Measurements from ENCODE around the gene IGSF21. TPM values are rescaled to one million over a fixed set of nuclear protein-coding genes. Genes with fewer than 3 reads are reported as not detected.

IGSF21 gene
- total and polyA plus RNA-seq, 7 experiments from 2014 or later: not detected

DNA sequence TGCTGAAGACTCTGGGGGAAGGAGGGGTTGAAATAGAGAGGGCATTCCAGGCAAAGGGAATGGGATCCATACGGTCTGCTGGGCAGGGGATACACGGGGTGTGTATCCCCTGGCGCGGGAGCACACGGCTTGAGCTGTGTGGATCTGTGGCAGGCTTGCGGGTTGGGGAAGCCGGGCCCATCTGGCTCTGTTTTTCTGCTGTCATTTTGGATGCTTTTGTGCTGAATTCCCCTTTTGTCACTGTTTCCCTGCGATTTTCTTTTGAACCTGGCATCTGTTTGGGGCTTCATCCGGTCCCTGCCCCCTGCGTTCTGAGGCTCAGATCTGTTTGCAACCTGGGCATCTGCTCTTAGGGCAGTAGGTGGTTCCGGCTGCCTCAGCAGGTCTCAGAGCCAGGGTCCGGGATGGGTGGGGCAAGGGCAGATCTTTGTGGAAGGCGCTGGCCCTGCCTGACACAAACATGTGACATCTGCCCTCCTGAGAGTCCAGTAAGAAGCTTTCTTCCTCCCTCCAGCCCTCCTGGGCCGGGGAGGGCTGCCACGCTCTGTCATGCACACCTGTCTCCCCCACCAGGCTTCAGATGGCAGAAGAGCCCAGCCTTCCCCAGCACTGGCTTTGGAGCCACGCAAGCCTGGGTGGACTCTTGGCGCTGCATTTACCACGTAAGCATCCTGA, 84.0 kb downstream of the IGSF21 start:
- intact Hi-C loops (cut with micrococcal nuclease): no loop called here
- Histone ChIP-seq H3K4me3 (ENCODE audit: low read length) (no peak overlapping the region), H3K36me3 (ENCODE audit: control insufficient read depth in 2 of 3, insufficient read depth in 3 of 3, low read length in 3 of 3) (no peaks in the 10 kb centered on the region), H3K4me1 (ENCODE audit: control insufficient read depth in 2 of 2, insufficient read depth in 2 of 2, low read length in 2 of 2) (no peaks in the 10 kb centered on the region), H3K9me3 (ENCODE audit: control insufficient read depth in 2 of 3, low read length in 3 of 3) (no peaks in the 10 kb centered on the region), H3K27me3 (ENCODE audit: control insufficient read depth in 2 of 2, insufficient read depth in 2 of 2, low read length in 2 of 2) (no peaks in the 10 kb centered on the region), H3K27ac (ENCODE audit: low read depth, low read length) (no peak overlapping the region)
- ChIA-PET POLR2A (no interaction called here), CTCF (no interaction called here)
- DNase-seq (no peak), ATAC-seq (no peak)
- Mint-ChIP-seq H3K9me3 (peaks cover 0 to 2% (median 0%) of the 10 kb centered on the region in 11 donors), H3K27ac (no peak overlapping the region), H3K27me3 (peaks cover 10 to 44% (median 32%) of the 10 kb centered on the region in 5 donors), H3K36me3 (peaks cover 0 to 4% (median 0%) of the 10 kb centered on the region in 5 donors), H3K4me3 (no peak overlapping the region), H3K4me1 (peaks cover 0 to 3% (median 0%) of the 10 kb centered on the region in 7 donors)

DNA sequence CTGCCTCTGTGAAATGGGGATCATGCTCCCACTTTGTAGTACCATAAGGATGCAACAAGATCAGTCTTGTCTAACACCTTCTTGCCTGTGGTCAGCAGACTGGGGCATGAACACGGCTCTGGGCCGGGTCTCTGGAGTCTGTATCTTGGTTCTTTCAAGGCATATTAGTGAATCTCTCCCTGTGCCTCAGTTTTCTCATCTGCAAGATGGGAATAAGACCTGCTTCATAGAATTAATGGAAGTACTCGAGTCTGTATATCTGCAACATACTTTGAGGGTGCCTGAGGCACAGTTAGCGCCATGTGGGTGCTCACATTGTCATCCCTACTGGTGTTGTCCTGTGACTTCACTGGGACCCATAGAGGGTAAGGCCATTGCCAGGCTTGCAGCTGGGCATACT, 84.6 kb downstream of the IGSF21 start:
- H3K4me3 ChIP-seq (ENCODE audit: low read length): no peak overlapping the region
- no peaks in the 10 kb centered on the region for H3K4me1 ChIP-seq (ENCODE audit: control insufficient read depth in 2 of 2, insufficient read depth in 2 of 2, low read length in 2 of 2)
- Mint-ChIP-seq H3K4me1 (peaks cover 0 to 3% (median 0%) of the 10 kb centered on the region in 7 donors), H3K9me3 (peaks cover 0 to 2% (median 0%) of the 10 kb centered on the region in 11 donors), H3K27me3 (peaks cover 11 to 43% (median 30%) of the 10 kb centered on the region in 5 donors), H3K4me3 (no peak overlapping the region), H3K27ac (no peak overlapping the region), H3K36me3 (peaks cover 0 to 4% (median 0%) of the 10 kb centered on the region in 5 donors)
- intact Hi-C loops (cut with micrococcal nuclease): no loop called here
- H3K27me3 ChIP-seq (ENCODE audit: control insufficient read depth in 2 of 2, insufficient read depth in 2 of 2, low read length in 2 of 2): no peaks in the 10 kb centered on the region
- DNase-seq: no peak
- H3K27ac ChIP-seq (ENCODE audit: low read depth, low read length): no peak overlapping the region
- ChIA-PET POLR2A (no interaction called here), CTCF (no interaction called here)
- H3K9me3 ChIP-seq (ENCODE audit: control insufficient read depth in 2 of 3, low read length in 3 of 3): no peaks in the 10 kb centered on the region
- no peaks in the 10 kb centered on the region for H3K36me3 ChIP-seq (ENCODE audit: control insufficient read depth in 2 of 3, insufficient read depth in 3 of 3, low read length in 3 of 3)
- no peak for ATAC-seq

DNA sequence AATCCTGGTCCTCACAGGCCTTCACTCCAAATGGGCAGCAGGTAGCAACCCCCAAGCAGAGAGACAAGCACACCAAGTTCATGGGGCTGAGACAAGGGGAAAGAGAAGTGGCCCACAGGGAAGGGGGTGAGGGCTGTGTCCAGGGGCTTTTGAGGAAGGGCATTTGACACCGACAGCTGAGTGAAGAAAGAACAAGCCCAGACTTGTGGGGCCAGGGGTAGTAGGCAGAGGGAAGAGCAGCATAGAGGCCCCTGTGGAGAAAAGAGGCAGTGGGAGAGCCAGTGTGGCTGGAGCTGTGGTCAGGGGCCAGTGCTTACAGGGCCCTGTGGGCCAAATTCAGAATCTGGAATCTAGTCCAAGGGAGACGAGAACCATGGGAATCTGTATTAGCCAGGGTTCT, 85.4 kb downstream of the IGSF21 start:
- Mint-ChIP-seq H3K4me3 (no peak overlapping the region), H3K4me1 (peaks cover 0 to 3% (median 0%) of the 10 kb centered on the region in 7 donors), H3K27me3 (peaks cover 11 to 45% (median 30%) of the 10 kb centered on the region in 5 donors), H3K27ac (no peak overlapping the region), H3K36me3 (peaks cover 0 to 4% (median 0%) of the 10 kb centered on the region in 5 donors), H3K9me3 (peaks cover 0 to 2% (median 0%) of the 10 kb centered on the region in 11 donors)
- no peak for DNase-seq
- intact Hi-C loops (cut with micrococcal nuclease): no loop called here
- POLR2A ChIA-PET: no interaction called here
- Histone ChIP-seq H3K4me1 (ENCODE audit: control insufficient read depth in 2 of 2, insufficient read depth in 2 of 2, low read length in 2 of 2) (no peaks in the 10 kb centered on the region), H3K27ac (ENCODE audit: low read depth, low read length) (no peak overlapping the region), H3K4me3 (ENCODE audit: low read length) (no peak overlapping the region), H3K27me3 (ENCODE audit: control insufficient read depth in 2 of 2, insufficient read depth in 2 of 2, low read length in 2 of 2) (no peaks in the 10 kb centered on the region), H3K9me3 (ENCODE audit: control insufficient read depth in 2 of 3, low read length in 3 of 3) (no peaks in the 10 kb centered on the region), H3K36me3 (ENCODE audit: control insufficient read depth in 2 of 3, insufficient read depth in 3 of 3, low read length in 3 of 3) (no peaks in the 10 kb centered on the region)
- ATAC-seq: no peak
- CTCF ChIA-PET: no interaction called here

DNA sequence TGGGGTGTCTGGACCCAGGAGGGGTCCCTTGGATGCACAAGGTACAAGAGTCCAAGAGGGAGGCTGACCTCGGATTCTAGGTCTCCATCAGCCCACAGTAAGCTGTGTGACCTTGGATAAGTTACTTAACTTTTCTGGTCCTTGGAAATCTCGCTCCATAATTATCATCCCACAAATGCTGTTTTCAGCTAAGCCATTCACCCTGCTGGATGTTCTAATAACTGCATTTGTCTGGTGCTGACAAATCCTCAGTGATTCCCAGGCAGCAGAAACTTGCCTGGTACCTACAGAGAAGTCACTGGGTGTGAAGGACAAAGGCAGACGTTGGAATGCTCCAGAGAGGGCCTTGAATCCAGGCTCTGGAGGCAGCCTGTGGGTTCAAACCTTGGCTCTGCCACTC, 89.7 kb downstream of the IGSF21 start:
- intact Hi-C loops (cut with micrococcal nuclease): no loop called here
- H3K27me3 ChIP-seq (ENCODE audit: control insufficient read depth in 2 of 2, insufficient read depth in 2 of 2, low read length in 2 of 2): no peaks in the 10 kb centered on the region
- H3K4me1 ChIP-seq (ENCODE audit: control insufficient read depth in 2 of 2, insufficient read depth in 2 of 2, low read length in 2 of 2): no peaks in the 10 kb centered on the region
- DNase-seq (no peak), ATAC-seq (no peak)
- CTCF ChIA-PET: no interaction called here
- no peaks in the 10 kb centered on the region for H3K36me3 ChIP-seq (ENCODE audit: control insufficient read depth in 2 of 3, insufficient read depth in 3 of 3, low read length in 3 of 3)
- H3K4me3 ChIP-seq (ENCODE audit: low read length): no peak overlapping the region
- H3K4me3 Mint-ChIP-seq: no peak overlapping the region
- POLR2A ChIA-PET: no interaction called here
- H3K4me1 Mint-ChIP-seq: peaks cover 0 to 3% (median 0%) of the 10 kb centered on the region in 7 donors
- peaks cover 24 to 69% (median 49%) of the 10 kb centered on the region in 5 donors for H3K27me3 Mint-ChIP-seq
- H3K9me3 ChIP-seq (ENCODE audit: control insufficient read depth in 2 of 3, low read length in 3 of 3): no peaks in the 10 kb centered on the region
- H3K36me3 Mint-ChIP-seq: peaks cover 0 to 4% (median 0%) of the 10 kb centered on the region in 5 donors
- peaks cover 0 to 2% (median 0%) of the 10 kb centered on the region in 11 donors for H3K9me3 Mint-ChIP-seq
- H3K27ac Mint-ChIP-seq: no peak overlapping the region
- no peak overlapping the region for H3K27ac ChIP-seq (ENCODE audit: low read depth, low read length)

DNA sequence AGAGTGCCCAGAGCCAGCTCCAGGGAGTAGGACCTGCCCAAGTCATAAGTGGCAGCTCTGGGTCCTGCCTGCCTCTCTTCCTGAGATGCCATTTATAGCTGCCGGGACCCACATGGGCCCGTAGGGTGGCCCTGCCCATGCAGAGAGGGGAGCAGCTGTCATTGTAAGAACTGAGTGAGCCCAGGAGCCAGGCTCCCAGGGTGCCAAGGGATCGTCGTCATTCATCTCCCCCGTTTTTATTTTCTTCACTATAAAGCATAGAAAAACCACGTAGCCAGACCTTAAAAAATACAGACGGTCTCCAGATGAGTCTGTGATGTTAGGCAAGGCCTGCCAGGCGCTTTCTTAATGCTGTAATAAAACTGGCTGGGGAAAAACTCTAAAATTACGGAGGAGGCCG, 90.7 kb downstream of the IGSF21 start:
- peaks cover 0 to 4% (median 0%) of the 10 kb centered on the region in 7 donors for H3K4me1 Mint-ChIP-seq
- POLR2A ChIA-PET: no interaction called here
- peaks cover 24 to 65% (median 46%) of the 10 kb centered on the region in 5 donors for H3K27me3 Mint-ChIP-seq
- no peaks in the 10 kb centered on the region for H3K4me1 ChIP-seq (ENCODE audit: control insufficient read depth in 2 of 2, insufficient read depth in 2 of 2, low read length in 2 of 2)
- no peak overlapping the region for H3K4me3 ChIP-seq (ENCODE audit: low read length)
- H3K9me3 Mint-ChIP-seq: peaks cover 0 to 2% (median 0%) of the 10 kb centered on the region in 11 donors
- no peak overlapping the region for H3K4me3 Mint-ChIP-seq
- H3K9me3 ChIP-seq (ENCODE audit: control insufficient read depth in 2 of 3, low read length in 3 of 3): no peaks in the 10 kb centered on the region
- CTCF ChIA-PET: no interaction called here
- no peak overlapping the region for H3K27ac Mint-ChIP-seq
- intact Hi-C loops (cut with micrococcal nuclease): no loop called here
- DNase-seq (no peak), ATAC-seq (no peak)
- H3K27me3 ChIP-seq (ENCODE audit: control insufficient read depth in 2 of 2, insufficient read depth in 2 of 2, low read length in 2 of 2): no peaks in the 10 kb centered on the region
- H3K36me3 ChIP-seq (ENCODE audit: control insufficient read depth in 2 of 3, insufficient read depth in 3 of 3, low read length in 3 of 3): no peaks in the 10 kb centered on the region
- H3K36me3 Mint-ChIP-seq: peaks cover 0 to 4% (median 0%) of the 10 kb centered on the region in 5 donors
- H3K27ac ChIP-seq (ENCODE audit: low read depth, low read length): no peak overlapping the region

DNA sequence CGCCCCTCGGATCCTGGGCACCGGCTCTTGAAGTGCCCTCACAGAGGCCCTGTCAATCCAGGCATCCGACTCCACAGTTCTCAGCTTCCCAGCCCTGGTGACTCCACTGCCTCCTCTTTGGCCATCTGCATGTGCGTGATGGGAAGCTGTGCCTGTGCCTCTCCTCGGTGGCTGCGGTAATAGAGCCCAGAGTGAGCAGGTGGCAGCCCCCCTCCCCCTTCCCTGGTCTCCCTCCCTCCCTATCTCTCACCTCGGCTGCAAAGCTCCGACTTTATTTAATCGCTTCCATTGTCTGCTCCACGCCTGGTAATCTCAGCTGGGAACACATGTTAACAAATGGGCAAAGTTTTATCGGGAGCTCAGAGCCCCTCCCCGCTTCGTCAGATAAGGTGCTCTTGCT, 91.9 kb downstream of the IGSF21 start:
- Histone ChIP-seq H3K9me3 (ENCODE audit: control insufficient read depth in 2 of 3, low read length in 3 of 3) (no peaks in the 10 kb centered on the region), H3K27me3 (ENCODE audit: control insufficient read depth in 2 of 2, insufficient read depth in 2 of 2, low read length in 2 of 2) (no peaks in the 10 kb centered on the region), H3K4me3 (ENCODE audit: low read length) (no peak overlapping the region), H3K36me3 (ENCODE audit: control insufficient read depth in 2 of 3, insufficient read depth in 3 of 3, low read length in 3 of 3) (no peaks in the 10 kb centered on the region), H3K4me1 (ENCODE audit: control insufficient read depth in 2 of 2, insufficient read depth in 2 of 2, low read length in 2 of 2) (no peaks in the 10 kb centered on the region), H3K27ac (ENCODE audit: low read depth, low read length) (no peak overlapping the region)
- Mint-ChIP-seq H3K27ac (no peak overlapping the region), H3K27me3 (peaks cover 24 to 65% (median 51%) of the 10 kb centered on the region in 5 donors), H3K9me3 (peaks cover 0 to 2% (median 0%) of the 10 kb centered on the region in 11 donors), H3K4me1 (peaks cover 0 to 4% (median 0%) of the 10 kb centered on the region in 7 donors), H3K36me3 (peaks cover 0 to 4% (median 0%) of the 10 kb centered on the region in 5 donors), H3K4me3 (no peak overlapping the region)
- CTCF ChIA-PET: no interaction called here
- POLR2A ChIA-PET: no interaction called here
- ATAC-seq: no peak
- no peak for DNase-seq
- intact Hi-C loops (cut with micrococcal nuclease): no loop called here

DNA sequence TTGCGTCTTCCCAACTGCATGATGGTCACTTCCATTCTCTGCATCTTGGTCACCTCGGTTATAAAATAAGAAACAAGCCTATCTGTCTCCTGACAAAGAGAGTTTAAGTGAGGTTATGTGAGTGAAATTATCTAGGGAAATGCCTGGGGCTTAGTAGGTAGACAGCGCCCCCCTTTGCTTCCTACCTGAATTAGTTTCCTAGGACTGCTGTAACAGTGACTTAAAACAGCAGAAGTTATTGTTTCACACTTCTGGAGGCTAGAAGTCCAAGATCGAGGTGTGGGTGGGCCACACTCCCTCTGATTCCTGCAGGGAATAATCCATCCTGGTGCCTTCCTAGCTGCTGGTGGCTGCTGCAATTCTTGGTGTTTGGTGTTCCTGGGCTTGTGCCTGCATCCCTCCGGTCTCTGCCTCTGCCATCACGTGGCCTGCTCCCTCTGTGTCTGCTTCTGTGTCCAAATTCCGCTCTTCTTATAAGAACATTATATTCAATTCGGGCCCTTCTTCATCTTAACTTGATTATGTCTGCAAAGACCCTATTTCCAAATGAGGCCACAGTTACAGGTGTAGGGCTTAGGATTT, 92.6 kb downstream of the IGSF21 start:
- no peak for ATAC-seq
- H3K27me3 ChIP-seq (ENCODE audit: control insufficient read depth in 2 of 2, insufficient read depth in 2 of 2, low read length in 2 of 2): no peaks in the 10 kb centered on the region
- no peak overlapping the region for H3K4me3 ChIP-seq (ENCODE audit: low read length)
- Mint-ChIP-seq H3K4me3 (no peak overlapping the region), H3K27ac (no peak overlapping the region), H3K36me3 (peaks cover 0 to 4% (median 0%) of the 10 kb centered on the region in 5 donors), H3K4me1 (peaks cover 0 to 4% (median 0%) of the 10 kb centered on the region in 7 donors), H3K27me3 (peaks cover 24 to 63% (median 53%) of the 10 kb centered on the region in 5 donors), H3K9me3 (peaks cover 0 to 2% (median 0%) of the 10 kb centered on the region in 11 donors)
- H3K27ac ChIP-seq (ENCODE audit: low read depth, low read length): no peak overlapping the region
- no peak for DNase-seq
- H3K4me1 ChIP-seq (ENCODE audit: control insufficient read depth in 2 of 2, insufficient read depth in 2 of 2, low read length in 2 of 2): no peaks in the 10 kb centered on the region
- ChIA-PET POLR2A (no interaction called here), CTCF (no interaction called here)
- intact Hi-C loops (cut with micrococcal nuclease): no loop called here
- H3K36me3 ChIP-seq (ENCODE audit: control insufficient read depth in 2 of 3, insufficient read depth in 3 of 3, low read length in 3 of 3): no peaks in the 10 kb centered on the region
- no peaks in the 10 kb centered on the region for H3K9me3 ChIP-seq (ENCODE audit: control insufficient read depth in 2 of 3, low read length in 3 of 3)
